ENCODE measurements around the gene C2CD4D. TPM values are rescaled to one million over a fixed set of nuclear protein-coding genes. Genes with fewer than 3 reads are reported as not detected.

C2CD4D gene
- total RNA-seq, 1 donor from 2014 or later: not detected

DNA sequence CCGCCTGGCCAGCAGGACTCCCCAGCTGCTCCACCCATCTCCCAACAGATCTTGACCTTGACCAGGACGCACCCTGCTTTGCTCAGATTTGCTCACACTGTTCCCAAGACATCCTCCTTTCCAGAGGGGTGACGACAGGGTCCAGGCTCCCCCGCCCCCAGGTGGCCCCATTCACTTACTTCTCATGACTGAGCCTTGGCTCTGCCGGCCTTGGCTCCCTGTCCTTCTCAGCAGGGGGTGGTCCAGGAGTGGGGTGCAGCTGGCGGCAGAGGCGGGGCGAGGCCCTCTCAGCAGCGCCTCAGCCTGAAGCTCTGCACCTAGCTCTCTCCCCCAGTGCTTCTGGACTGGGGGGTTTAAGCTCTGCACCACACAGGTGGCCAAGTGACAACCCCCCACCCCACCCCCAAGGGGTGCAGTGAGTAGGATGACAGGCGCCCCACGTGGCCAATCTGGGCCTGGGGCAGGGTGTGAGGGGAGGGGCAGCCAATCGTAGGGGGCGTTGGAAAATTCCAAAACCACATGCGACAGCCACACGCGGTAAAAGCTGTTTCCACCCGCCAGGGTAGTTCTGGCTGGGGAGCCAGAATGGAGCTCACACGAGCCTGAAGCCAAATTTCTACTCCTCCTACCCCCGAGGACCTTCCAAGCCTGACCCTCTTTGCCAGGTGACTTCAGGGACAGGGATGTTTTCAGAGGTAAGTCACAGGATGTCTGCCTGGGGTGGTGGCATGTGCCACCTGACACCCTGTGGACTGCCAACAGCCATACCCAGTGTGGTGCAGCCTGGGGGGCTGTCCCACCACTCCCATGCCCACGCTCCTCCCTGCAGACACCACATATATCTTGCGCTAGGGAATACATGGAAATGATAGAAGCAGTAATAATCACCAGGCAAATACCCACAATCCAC, 13.6 kb downstream of the C2CD4D start:
- Histone ChIP-seq H3K4me3 (no peak overlapping the region), H3K27ac (no peak overlapping the region), H3K27me3 (no peaks in the 10 kb centered on the region), H3K4me1 (no peaks in the 10 kb centered on the region), H3K9me3 (no peaks in the 10 kb centered on the region), H3K36me3 (no peaks in the 10 kb centered on the region)
- no peak for DNase-seq (ENCODE audit: low spot score in 2 of 2)
- intact Hi-C loops (cut with DNase I): no loop called here
- TF ChIP-seq, protein P1, sequence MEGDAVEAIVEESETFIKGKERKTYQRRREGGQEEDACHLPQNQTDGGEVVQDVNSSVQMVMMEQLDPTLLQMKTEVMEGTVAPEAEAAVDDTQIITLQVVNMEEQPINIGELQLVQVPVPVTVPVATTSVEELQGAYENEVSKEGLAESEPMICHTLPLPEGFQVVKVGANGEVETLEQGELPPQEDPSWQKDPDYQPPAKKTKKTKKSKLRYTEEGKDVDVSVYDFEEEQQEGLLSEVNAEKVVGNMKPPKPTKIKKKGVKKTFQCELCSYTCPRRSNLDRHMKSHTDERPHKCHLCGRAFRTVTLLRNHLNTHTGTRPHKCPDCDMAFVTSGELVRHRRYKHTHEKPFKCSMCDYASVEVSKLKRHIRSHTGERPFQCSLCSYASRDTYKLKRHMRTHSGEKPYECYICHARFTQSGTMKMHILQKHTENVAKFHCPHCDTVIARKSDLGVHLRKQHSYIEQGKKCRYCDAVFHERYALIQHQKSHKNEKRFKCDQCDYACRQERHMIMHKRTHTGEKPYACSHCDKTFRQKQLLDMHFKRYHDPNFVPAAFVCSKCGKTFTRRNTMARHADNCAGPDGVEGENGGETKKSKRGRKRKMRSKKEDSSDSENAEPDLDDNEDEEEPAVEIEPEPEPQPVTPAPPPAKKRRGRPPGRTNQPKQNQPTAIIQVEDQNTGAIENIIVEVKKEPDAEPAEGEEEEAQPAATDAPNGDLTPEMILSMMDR (IDR thresholded peaks at IDR 0.05): no peak

DNA sequence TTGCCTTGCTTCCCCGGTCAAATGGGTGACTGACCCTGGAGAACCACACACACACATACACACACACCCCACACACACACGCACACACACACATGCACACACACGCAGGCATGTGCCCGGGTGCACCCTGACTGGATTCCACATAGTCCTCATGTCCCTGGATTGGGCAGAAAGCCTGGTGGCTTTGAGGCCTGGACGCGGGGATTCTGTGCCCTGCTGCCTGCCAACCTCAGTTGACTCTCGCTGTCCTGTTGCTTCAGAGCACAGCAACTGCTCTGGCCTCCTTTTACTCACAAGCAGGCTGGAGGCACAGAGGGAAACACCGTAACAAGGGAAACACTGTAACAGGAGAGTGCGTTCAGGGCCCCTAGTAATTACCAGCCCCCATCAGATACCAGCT, 14.4 kb downstream of the C2CD4D start:
- Histone ChIP-seq H3K27ac (no peak overlapping the region), H3K27me3 (no peaks in the 10 kb centered on the region), H3K4me1 (no peaks in the 10 kb centered on the region), H3K9me3 (no peaks in the 10 kb centered on the region), H3K36me3 (no peaks in the 10 kb centered on the region), H3K4me3 (no peak overlapping the region)
- TF ChIP-seq, protein P1 (IDR thresholded peaks at IDR 0.05): no peak
- intact Hi-C loops (cut with DNase I): no loop called here
- DNase-seq (ENCODE audit: low spot score in 2 of 2): no peak

DNA sequence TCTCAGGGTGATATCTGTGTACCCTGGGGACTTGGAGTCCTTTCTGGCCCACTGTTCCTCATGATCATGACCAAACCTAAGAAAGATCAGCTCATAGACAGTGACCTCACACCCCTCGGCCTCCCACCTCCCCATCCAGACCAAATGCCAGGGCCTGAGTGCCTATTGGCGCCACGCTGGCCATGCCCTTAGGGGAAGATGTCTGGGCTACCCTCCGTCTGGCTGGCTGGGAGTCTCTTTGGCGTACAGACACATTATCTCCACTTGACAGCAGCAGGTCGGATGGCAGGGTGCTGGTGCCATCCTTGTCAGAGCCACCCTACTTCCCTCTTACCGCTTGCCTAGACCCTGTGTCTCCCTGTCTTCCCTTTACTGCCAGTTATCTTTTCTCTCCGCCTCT, 16.4 kb downstream of the C2CD4D start:
- Histone ChIP-seq H3K27me3 (no peaks in the 10 kb centered on the region), H3K27ac (no peak overlapping the region), H3K36me3 (no peaks in the 10 kb centered on the region), H3K4me3 (no peak overlapping the region), H3K9me3 (no peaks in the 10 kb centered on the region), H3K4me1 (no peaks in the 10 kb centered on the region)
- DNase-seq (ENCODE audit: low spot score in 2 of 2): no peak
- intact Hi-C loops (cut with DNase I): no loop called here
- TF ChIP-seq, protein P1 (IDR thresholded peaks at IDR 0.05): no peak

DNA sequence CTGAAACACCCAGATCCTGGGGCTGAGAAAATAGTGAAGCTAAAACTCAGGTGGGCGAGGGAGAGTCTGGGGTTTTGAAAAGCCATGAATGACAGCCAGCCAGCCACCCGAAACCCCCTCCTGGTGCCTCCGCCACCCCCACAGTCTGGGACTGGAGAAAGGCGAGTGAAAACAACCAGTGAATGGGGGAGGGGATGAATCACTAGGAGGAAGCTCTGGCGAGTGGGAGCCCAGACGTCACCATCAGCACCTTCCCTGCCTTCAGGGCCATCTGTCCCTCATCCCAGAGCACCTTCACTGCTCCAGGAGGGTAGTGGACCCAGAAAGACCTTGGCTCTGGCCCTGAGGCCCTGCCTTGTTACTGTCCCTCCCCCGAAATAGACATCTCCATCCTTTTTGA, 17.2 kb downstream of the C2CD4D start:
- Histone ChIP-seq H3K27me3 (no peaks in the 10 kb centered on the region), H3K27ac (no peak overlapping the region), H3K4me1 (no peaks in the 10 kb centered on the region), H3K4me3 (no peak overlapping the region), H3K36me3 (no peaks in the 10 kb centered on the region), H3K9me3 (no peaks in the 10 kb centered on the region)
- intact Hi-C loops (cut with DNase I): no loop called here
- TF ChIP-seq, protein P1 (IDR thresholded peaks at IDR 0.05): no peak
- no peak for DNase-seq (ENCODE audit: low spot score in 2 of 2)

DNA sequence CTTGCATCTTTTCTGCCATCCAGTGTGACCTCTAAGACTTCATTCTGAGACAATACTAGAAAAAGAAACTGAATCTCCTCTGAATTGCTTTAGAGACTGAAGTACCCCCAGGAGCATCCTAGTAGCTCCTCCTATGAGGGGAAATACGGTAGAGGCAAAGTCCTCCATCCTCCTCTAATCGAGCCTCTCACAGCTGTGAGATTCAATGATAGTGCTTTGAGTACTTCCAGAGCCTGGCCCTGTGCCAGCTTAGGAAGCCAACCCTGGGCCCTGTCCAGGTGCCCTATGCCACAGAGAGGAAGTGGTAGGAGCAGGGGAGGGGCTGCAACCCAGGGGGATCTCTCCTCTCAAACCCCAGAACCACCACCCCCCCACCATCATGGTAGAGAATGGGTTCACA, 18.7 kb downstream of the C2CD4D start:
- DNase-seq (ENCODE audit: low spot score in 2 of 2): no peak
- Histone ChIP-seq H3K4me3 (no peak overlapping the region), H3K9me3 (no peaks in the 10 kb centered on the region), H3K36me3 (no peaks in the 10 kb centered on the region), H3K27ac (no peak overlapping the region), H3K4me1 (no peaks in the 10 kb centered on the region), H3K27me3 (no peaks in the 10 kb centered on the region)
- TF ChIP-seq, protein P1 (IDR thresholded peaks at IDR 0.05): no peak
- intact Hi-C loops (cut with DNase I): no loop called here
